KMS-11 (cell line): ENCODE data around the gene NUF2.

Experiments
- H2AFZ ChIP-seq: fragments of 200-600 bp; sonication (generic); 2 replicates; pipeline ENCODE4 v1.6.1; 2016; ENCODE audit warnings: antibody characterized with exemption, mixed run types, low read depth
- H3K27ac ChIP-seq: fragments of 200-600 bp; sonication (generic); 2 replicates; pipeline ENCODE4 v1.6.1; 2016; ENCODE audit warnings: mild to moderate bottlenecking, mixed run types
- H3K27me3 ChIP-seq: fragments of 200-600 bp; sonication (generic); 2 replicates; pipeline ENCODE4 v1.6.1; 2017; ENCODE audit warnings: mild to moderate bottlenecking, low read depth, mixed run types, moderate library complexity; ENCODE audit not compliant: insufficient read depth
- H3K36me3 ChIP-seq: fragments of 200-600 bp; sonication (generic); 2 replicates; pipeline ENCODE4 v1.6.1; 2017; ENCODE audit warnings: mild to moderate bottlenecking, mixed run types; ENCODE audit not compliant: insufficient read depth
- H3K4me1 ChIP-seq: fragments of 200-600 bp; sonication (generic); 2 replicates; pipeline ENCODE4 v1.6.1; 2016; ENCODE audit warnings: mild to moderate bottlenecking, low read depth, mixed run types; ENCODE audit not compliant: poor library complexity, severe bottlenecking
- H3K4me2 ChIP-seq: fragments of 200-600 bp; sonication (generic); 2 replicates; pipeline ENCODE4 v1.7.0; 2016; ENCODE audit warnings: mild to moderate bottlenecking, mixed run types
- H3K4me3 ChIP-seq: fragments of 200-600 bp; sonication (generic); IDR thresholded peaks from 2 replicates; pipeline ENCODE4 v1.6.1; 2017; ENCODE audit warnings: low read depth, low read length, mixed read lengths; ENCODE audit not compliant: insufficient read depth
- H3K79me2 ChIP-seq: fragments of 200-600 bp; sonication (generic); 2 replicates; pipeline ENCODE4 v1.6.1; 2016; ENCODE audit warnings: low read depth, mixed run types; ENCODE audit not compliant: insufficient read depth
- H3K9ac ChIP-seq: fragments of 200-600 bp; sonication (generic); 2 replicates; pipeline ENCODE4 v1.6.1; 2016; ENCODE audit warnings: mild to moderate bottlenecking, mixed run types
- H4K20me1 ChIP-seq: fragments of 200-600 bp; sonication (generic); 2 replicates; pipeline ENCODE4 v1.6.1; 2016; ENCODE audit warnings: mild to moderate bottlenecking, mixed run types; ENCODE audit not compliant: insufficient read depth
- TF ChIP-seq, protein P1 (sequence below): fragments of 200-600 bp; sonication (generic); conservative IDR thresholded peaks from 2 replicates; pipeline ENCODE4 v1.6.1; 2017; ENCODE audit warnings: low read depth, mild to moderate bottlenecking, antibody characterized with exemption, low read length, moderate library complexity, mixed read lengths

NUF2 gene

GRCh38 chr1:163382395-163382794 is 60.6 kb downstream of the NUF2 start:
- H3K4me3 ChIP-seq: no peak overlapping the region
- H3K4me1 ChIP-seq: no peaks in the 10 kb centered on the region
- H3K27ac ChIP-seq: no peak overlapping the region
- H3K4me2 ChIP-seq: no peak overlapping the region
- no peaks in the 10 kb centered on the region for H3K36me3 ChIP-seq
- TF ChIP-seq, protein P1, sequence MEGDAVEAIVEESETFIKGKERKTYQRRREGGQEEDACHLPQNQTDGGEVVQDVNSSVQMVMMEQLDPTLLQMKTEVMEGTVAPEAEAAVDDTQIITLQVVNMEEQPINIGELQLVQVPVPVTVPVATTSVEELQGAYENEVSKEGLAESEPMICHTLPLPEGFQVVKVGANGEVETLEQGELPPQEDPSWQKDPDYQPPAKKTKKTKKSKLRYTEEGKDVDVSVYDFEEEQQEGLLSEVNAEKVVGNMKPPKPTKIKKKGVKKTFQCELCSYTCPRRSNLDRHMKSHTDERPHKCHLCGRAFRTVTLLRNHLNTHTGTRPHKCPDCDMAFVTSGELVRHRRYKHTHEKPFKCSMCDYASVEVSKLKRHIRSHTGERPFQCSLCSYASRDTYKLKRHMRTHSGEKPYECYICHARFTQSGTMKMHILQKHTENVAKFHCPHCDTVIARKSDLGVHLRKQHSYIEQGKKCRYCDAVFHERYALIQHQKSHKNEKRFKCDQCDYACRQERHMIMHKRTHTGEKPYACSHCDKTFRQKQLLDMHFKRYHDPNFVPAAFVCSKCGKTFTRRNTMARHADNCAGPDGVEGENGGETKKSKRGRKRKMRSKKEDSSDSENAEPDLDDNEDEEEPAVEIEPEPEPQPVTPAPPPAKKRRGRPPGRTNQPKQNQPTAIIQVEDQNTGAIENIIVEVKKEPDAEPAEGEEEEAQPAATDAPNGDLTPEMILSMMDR: no peak
- no peaks in the 10 kb centered on the region for H3K27me3 ChIP-seq
- H4K20me1 ChIP-seq: no peaks in the 10 kb centered on the region
- no peak overlapping the region for H3K9ac ChIP-seq
- H3K79me2 ChIP-seq: no peaks in the 10 kb centered on the region
- no peak overlapping the region for H2AFZ ChIP-seq

DNA sequence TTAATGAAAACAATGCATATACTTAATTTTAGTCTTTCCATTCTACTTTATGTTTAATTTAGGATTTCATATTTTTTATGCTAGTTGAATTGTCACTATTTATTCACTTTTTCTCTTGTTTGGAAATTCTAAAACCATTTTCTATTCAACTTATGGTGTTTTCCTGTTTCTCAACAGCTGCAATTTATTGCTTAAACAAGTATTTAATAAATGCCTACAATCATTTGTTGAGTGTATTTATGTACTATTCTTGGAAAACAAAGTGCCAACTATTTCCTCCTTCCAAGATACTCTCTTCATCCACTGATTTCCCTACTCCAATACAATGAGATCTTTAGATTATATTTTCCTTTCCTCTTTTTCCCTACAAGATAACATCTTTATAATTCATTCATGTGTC is 65.4 kb downstream of the NUF2 start:
- no peaks in the 10 kb centered on the region for H3K27me3 ChIP-seq
- no peak overlapping the region for H3K27ac ChIP-seq
- no peaks in the 10 kb centered on the region for H3K36me3 ChIP-seq
- H2AFZ ChIP-seq: no peak overlapping the region
- no peak overlapping the region for H3K4me2 ChIP-seq
- no peaks in the 10 kb centered on the region for H3K4me1 ChIP-seq
- no peaks in the 10 kb centered on the region for H4K20me1 ChIP-seq
- H3K4me3 ChIP-seq: no peak overlapping the region
- TF ChIP-seq, protein P1: no peak
- H3K9ac ChIP-seq: no peak overlapping the region
- no peaks in the 10 kb centered on the region for H3K79me2 ChIP-seq

GRCh38 chr1:163388970-163389369 is 67.2 kb downstream of the NUF2 start:
- Histone ChIP-seq H3K36me3 (no peaks in the 10 kb centered on the region), H3K4me3 (no peak overlapping the region), H3K4me2 (no peak overlapping the region), H2AFZ (no peak overlapping the region), H3K27me3 (no peaks in the 10 kb centered on the region), H3K9ac (no peak overlapping the region), H3K27ac (no peak overlapping the region), H4K20me1 (no peaks in the 10 kb centered on the region), H3K79me2 (no peaks in the 10 kb centered on the region), H3K4me1 (no peaks in the 10 kb centered on the region)
- TF ChIP-seq, protein P1: no peak

DNA sequence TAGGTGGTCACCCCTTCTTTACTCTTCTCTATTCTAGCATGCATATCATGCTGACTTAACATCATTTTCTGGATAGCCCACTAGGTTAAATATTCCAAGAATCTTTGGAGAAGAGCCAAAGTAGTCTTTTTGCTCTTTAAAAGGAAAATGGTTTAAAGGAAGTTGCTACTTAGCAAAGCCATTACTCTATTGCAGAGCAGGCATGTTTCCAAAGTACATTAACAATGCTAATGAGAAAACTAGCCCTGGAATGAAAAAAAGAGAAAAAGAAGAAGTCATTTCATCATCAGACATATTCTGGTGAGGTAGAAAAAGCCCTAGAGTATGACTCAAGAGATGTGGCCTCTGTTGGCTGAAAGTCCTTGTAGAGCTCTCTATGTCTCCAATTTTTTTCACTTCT is 74.0 kb downstream of the NUF2 start:
- TF ChIP-seq, protein P1: no peak
- no peak overlapping the region for H3K27ac ChIP-seq
- no peak overlapping the region for H2AFZ ChIP-seq
- H3K4me2 ChIP-seq: no peak overlapping the region
- no peaks in the 10 kb centered on the region for H3K36me3 ChIP-seq
- no peaks in the 10 kb centered on the region for H3K4me1 ChIP-seq
- H3K9ac ChIP-seq: no peak overlapping the region
- H4K20me1 ChIP-seq: no peaks in the 10 kb centered on the region
- H3K27me3 ChIP-seq: no peaks in the 10 kb centered on the region
- H3K4me3 ChIP-seq: no peak overlapping the region
- no peaks in the 10 kb centered on the region for H3K79me2 ChIP-seq
